SK-N-SH (cell line): ENCODE measurements around the gene PIK3CA. TPM values are rescaled to one million over a fixed set of nuclear protein-coding genes. Genes with fewer than 3 reads are reported as not detected.
A peak's percentile ranks its signal among the peaks of the same experiment; 100 is the strongest.

Experiments
- CTCF ChIA-PET: fragments of 300-600, 350-600 bp; formaldehyde crosslinking; extraction: SDS; loops from one replicate; lab custom pipeline; 2021; lab: Yijun Ruan, JAX
- POLR2A ChIA-PET: fragments of 350-600 bp; sonication (Branson Sonifier 250); formaldehyde crosslinking; extraction: SDS; loops from one replicate; lab custom pipeline; 2020; ENCODE audit warnings: antibody characterized with exemption, inconsistent platforms; lab: Yijun Ruan, JAX
- DNase-seq: peaks from one replicate; pipeline ENCODE4 v3.0.0; 2012
- H2AFZ ChIP-seq: fragments of 200-600 bp; sonication (generic); 2 replicates; pipeline ENCODE4 v1.8.1; 2016; ENCODE audit warnings: antibody characterized with exemption, mild to moderate bottlenecking, low read depth
- H3F3A ChIP-seq: fragments of 200-600 bp; sonication (generic); replicated peaks from 2 replicates; pipeline ENCODE3; 2016; ENCODE audit warnings: antibody characterized with exemption, mild to moderate bottlenecking; ENCODE audit not compliant: insufficient read depth
- H3K27ac ChIP-seq, 2 experiments: fragments of 200-500 bp in 1 of 2; fragments of 200-600 bp in 1 of 2; sonication (Bioruptor generic) in 1 of 2; sonication (generic), shearing (Covaris generic) in 1 of 2; 2 replicates each; pipeline versions ENCODE4 v1.5.1 to v1.6.1; 2014 to 2016; ENCODE audit warnings: low read depth in 2 of 2, inconsistent platforms in 1 of 2, low read length in 1 of 2, mild to moderate bottlenecking in 1 of 2, mixed read lengths in 1 of 2
- H3K27me3 ChIP-seq: fragments of 200-600 bp; sonication (generic), shearing (Covaris generic); 2 replicates; pipeline ENCODE4 v1.6.1; 2016; ENCODE audit warnings: mixed run types; ENCODE audit not compliant: insufficient read depth
- H3K36me3 ChIP-seq, 2 experiments: fragments of 200-500 bp in 1 of 2; fragments of 200-600 bp in 1 of 2; sonication (Bioruptor generic) in 1 of 2; sonication (generic) in 1 of 2; replicated peaks in 1 of 2; 2 replicates each; pipeline versions ENCODE3 to v1.5.1; 2014 to 2016; ENCODE audit warnings: low read length in 1 of 2, mild to moderate bottlenecking in 1 of 2; ENCODE audit not compliant: insufficient read depth in 2 of 2, control insufficient read depth in 1 of 2
- H3K4me1 ChIP-seq, 2 experiments: fragments of 200-500 bp in 1 of 2; fragments of 200-600 bp in 1 of 2; sonication (Bioruptor generic) in 1 of 2; sonication (generic), shearing (Covaris generic) in 1 of 2; 2 replicates each; pipeline versions ENCODE4 v1.5.1 to v1.6.1; 2014 to 2016; ENCODE audit warnings: low read depth in 1 of 2, low read length in 1 of 2, mixed run types in 1 of 2; ENCODE audit not compliant: insufficient read depth in 2 of 2, control insufficient read depth in 1 of 2
- H3K4me2 ChIP-seq: fragments of 200-600 bp; sonication (generic), shearing (Covaris generic); 2 replicates; pipeline ENCODE4 v1.6.1; 2017; ENCODE audit warnings: mixed run types
- H3K4me3 ChIP-seq, 2 experiments: fragments of 200-500 bp in 1 of 2; fragments of 200-600 bp in 1 of 2; sonication (Bioruptor generic) in 1 of 2; sonication (generic), shearing (Covaris generic) in 1 of 2; 2 replicates each; pipeline versions ENCODE4 v1.5.1 to v1.8.1; 2014 to 2016; ENCODE audit warnings: low read depth in 2 of 2, inconsistent platforms in 1 of 2, low read length in 1 of 2, mild to moderate bottlenecking in 1 of 2, mixed read lengths in 1 of 2, moderate library complexity in 1 of 2
- H3K79me2 ChIP-seq: fragments of 200-600 bp; sonication (generic); 2 replicates; pipeline ENCODE4 v1.8.1; 2017; ENCODE audit warnings: mild to moderate bottlenecking; ENCODE audit not compliant: insufficient read depth
- H3K9ac ChIP-seq: fragments of 200-600 bp; sonication (generic); 2 replicates; pipeline ENCODE4 v1.6.1; 2017; ENCODE audit warnings: mixed run types
- H3K9me2 ChIP-seq: fragments of 200-600 bp; sonication (generic); 2 replicates; pipeline ENCODE4 v1.6.1; 2017; ENCODE audit warnings: mixed run types
- H3K9me3 ChIP-seq: fragments of 200-600 bp; sonication (generic); 2 replicates; pipeline ENCODE4 v1.6.1; 2017; ENCODE audit warnings: mixed run types, mild to moderate bottlenecking, moderate library complexity
- H4K20me1 ChIP-seq: fragments of 200-600 bp; sonication (generic); 2 replicates; pipeline ENCODE4 v1.6.1; 2017; ENCODE audit warnings: mild to moderate bottlenecking, mixed run types; ENCODE audit not compliant: insufficient read depth
- CHD2 ChIP-seq: fragments of 150-350 bp; IDR thresholded peaks from 2 replicates; pipeline ENCODE4 v1.6.1; 2018; ENCODE audit warnings: low read length; ENCODE audit not compliant: partially characterized antibody
- ELF1 ChIP-seq: IDR thresholded peaks from 2 replicates; pipeline ENCODE4 v1.4.0; 2012
- EZH2phosphoT487 ChIP-seq: fragments of 200-600 bp; sonication (generic); IDR thresholded peaks from 2 replicates; pipeline ENCODE4 v1.6.1; 2017; ENCODE audit warnings: low read depth, mixed run types, mild to moderate bottlenecking, antibody characterized with exemption, moderate library complexity, borderline replicate concordance
- GATA2 ChIP-seq: sonication (generic); formaldehyde crosslinking; IDR thresholded peaks from 2 replicates; pipeline ENCODE4 v1.5.0; 2020; ENCODE audit warnings: mild to moderate bottlenecking, missing genetic modification reagents
- MEF2A ChIP-seq: IDR thresholded peaks from 2 replicates; pipeline ENCODE4 v1.4.0; 2012; ENCODE audit warnings: low read depth, borderline replicate concordance
- NFIC ChIP-seq: IDR thresholded peaks from 2 replicates; pipeline ENCODE4 v1.4.0; 2012; ENCODE audit warnings: borderline replicate concordance
- NRF1 ChIP-seq: IDR thresholded peaks from 2 replicates; pipeline ENCODE4 v1.6.1; 2012; ENCODE audit warnings: low read depth, mild to moderate bottlenecking, low read length
- POLR2AphosphoS5 ChIP-seq: IDR thresholded peaks from 2 replicates; pipeline ENCODE4 v1.6.1; 2012; ENCODE audit warnings: low read depth, low read length
- SIN3A ChIP-seq: IDR thresholded peaks from 2 replicates; pipeline ENCODE4 v1.6.1; 2012; ENCODE audit warnings: low read depth, mild to moderate bottlenecking, low read length, moderate library complexity, borderline replicate concordance
- TAF1 ChIP-seq: IDR thresholded peaks from 2 replicates; pipeline ENCODE4 v1.6.1; 2012; ENCODE audit warnings: low read depth, mild to moderate bottlenecking, low read length, moderate library complexity, borderline replicate concordance
- TCF12 ChIP-seq: IDR thresholded peaks from 2 replicates; pipeline ENCODE4 v1.4.0; 2012
- YY1 ChIP-seq: IDR thresholded peaks from 2 replicates; pipeline ENCODE4 v1.4.0; 2012; ENCODE audit warnings: low read depth, mild to moderate bottlenecking
- polyA plus RNA-seq, 3 experiments: library from polyadenylated mRNA; depleted of rRNA; stranded (reverse); fragments of >200 nt; gene quantifications; 2 replicates each; pipeline ENCODE4 v1.2.3, GENCODE V29; 2012
- TF ChIP-seq, protein P1 (sequence below): IDR thresholded peaks from 2 replicates; pipeline ENCODE4 v1.4.0; 2012; ENCODE audit warnings: low read depth, borderline replicate concordance
- TF ChIP-seq, protein P2 (sequence below): fragments of 200-600 bp; sonication (generic); IDR thresholded peaks from 2 replicates; pipeline ENCODE4 v1.6.1; 2017; ENCODE audit warnings: antibody characterized with exemption, mild to moderate bottlenecking, moderate library complexity
- TF ChIP-seq, protein P3 (sequence below): IDR thresholded peaks from 2 replicates; pipeline ENCODE4; 2012

Gene PIK3CA
- polyA plus RNA-seq, 1 of the 3 experiments (the other 2 are of a cell fraction) = 3.2 TPM

DNA sequence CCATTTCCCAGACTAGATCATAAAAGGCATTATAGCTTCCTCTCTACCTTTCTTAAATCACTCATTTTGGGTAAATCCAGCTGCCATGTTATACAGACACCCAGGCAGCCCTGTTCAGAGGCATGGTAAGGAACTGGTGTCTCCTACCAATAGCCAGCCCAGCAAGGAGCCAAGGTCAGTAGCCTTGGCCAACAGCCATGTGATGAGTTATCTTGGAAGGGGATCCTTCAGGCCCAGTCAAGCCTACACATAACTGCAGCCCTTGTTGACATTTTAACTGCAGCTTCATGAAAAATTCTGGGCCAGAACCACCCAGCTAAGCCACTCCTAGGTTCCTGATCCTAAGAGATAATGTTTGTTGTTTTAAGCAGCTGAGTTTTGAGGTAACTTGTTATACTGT, 47.5 kb upstream of the PIK3CA start:
- CTCF ChIA-PET = interaction anchor here (1.4 to 1.6 kb wide), 2 partner anchors 207 to 221 kb away, joined by 3 to 6 read pairs; no protein-coding TSS in a partner anchor
- no peaks in the 10 kb centered on the region for H3K27me3 ChIP-seq
- TF ChIP-seq SIN3A (no peak), POLR2AphosphoS5 (no peak), NFIC (peak; percentile 62), TCF12 (0 out of 2 replicates have a peak, but pooled peaks have one; percentile 11), EZH2phosphoT487 (no peak), YY1 (0 out of 2 replicates have a peak, but pooled peaks have one; percentile 18), ELF1 (no peak), GATA2 (no peak), TAF1 (no peak), CHD2 (no peak), MEF2A (no peak), NRF1 (no peak)
- TF ChIP-seq, protein P1, sequence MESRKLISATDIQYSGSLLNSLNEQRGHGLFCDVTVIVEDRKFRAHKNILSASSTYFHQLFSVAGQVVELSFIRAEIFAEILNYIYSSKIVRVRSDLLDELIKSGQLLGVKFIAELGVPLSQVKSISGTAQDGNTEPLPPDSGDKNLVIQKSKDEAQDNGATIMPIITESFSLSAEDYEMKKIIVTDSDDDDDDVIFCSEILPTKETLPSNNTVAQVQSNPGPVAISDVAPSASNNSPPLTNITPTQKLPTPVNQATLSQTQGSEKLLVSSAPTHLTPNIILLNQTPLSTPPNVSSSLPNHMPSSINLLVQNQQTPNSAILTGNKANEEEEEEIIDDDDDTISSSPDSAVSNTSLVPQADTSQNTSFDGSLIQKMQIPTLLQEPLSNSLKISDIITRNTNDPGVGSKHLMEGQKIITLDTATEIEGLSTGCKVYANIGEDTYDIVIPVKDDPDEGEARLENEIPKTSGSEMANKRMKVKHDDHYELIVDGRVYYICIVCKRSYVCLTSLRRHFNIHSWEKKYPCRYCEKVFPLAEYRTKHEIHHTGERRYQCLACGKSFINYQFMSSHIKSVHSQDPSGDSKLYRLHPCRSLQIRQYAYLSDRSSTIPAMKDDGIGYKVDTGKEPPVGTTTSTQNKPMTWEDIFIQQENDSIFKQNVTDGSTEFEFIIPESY = no peak
- TF ChIP-seq, protein P2, sequence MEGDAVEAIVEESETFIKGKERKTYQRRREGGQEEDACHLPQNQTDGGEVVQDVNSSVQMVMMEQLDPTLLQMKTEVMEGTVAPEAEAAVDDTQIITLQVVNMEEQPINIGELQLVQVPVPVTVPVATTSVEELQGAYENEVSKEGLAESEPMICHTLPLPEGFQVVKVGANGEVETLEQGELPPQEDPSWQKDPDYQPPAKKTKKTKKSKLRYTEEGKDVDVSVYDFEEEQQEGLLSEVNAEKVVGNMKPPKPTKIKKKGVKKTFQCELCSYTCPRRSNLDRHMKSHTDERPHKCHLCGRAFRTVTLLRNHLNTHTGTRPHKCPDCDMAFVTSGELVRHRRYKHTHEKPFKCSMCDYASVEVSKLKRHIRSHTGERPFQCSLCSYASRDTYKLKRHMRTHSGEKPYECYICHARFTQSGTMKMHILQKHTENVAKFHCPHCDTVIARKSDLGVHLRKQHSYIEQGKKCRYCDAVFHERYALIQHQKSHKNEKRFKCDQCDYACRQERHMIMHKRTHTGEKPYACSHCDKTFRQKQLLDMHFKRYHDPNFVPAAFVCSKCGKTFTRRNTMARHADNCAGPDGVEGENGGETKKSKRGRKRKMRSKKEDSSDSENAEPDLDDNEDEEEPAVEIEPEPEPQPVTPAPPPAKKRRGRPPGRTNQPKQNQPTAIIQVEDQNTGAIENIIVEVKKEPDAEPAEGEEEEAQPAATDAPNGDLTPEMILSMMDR = no peak
- TF ChIP-seq, protein P3, sequence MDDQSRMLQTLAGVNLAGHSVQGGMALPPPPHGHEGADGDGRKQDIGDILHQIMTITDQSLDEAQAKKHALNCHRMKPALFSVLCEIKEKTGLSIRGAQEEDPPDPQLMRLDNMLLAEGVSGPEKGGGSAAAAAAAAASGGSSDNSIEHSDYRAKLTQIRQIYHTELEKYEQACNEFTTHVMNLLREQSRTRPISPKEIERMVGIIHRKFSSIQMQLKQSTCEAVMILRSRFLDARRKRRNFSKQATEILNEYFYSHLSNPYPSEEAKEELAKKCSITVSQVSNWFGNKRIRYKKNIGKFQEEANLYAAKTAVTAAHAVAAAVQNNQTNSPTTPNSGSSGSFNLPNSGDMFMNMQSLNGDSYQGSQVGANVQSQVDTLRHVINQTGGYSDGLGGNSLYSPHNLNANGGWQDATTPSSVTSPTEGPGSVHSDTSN = peak; percentile 16; the same call in 1 of the 2 replicates
- no peaks in the 10 kb centered on the region for H4K20me1 ChIP-seq
- H3K79me2 ChIP-seq = no peaks in the 10 kb centered on the region
- no peaks in the 10 kb centered on the region for H3K4me1 ChIP-seq
- POLR2A ChIA-PET = no interaction called here
- DNase-seq = no peak
- H2AFZ ChIP-seq = 0 out of 2 replicates have a peak overlapping the region, but pooled peaks have one; percentile 12
- no peak overlapping the region for H3K9ac ChIP-seq
- no peak overlapping the region for H3K27ac ChIP-seq
- H3K9me3 ChIP-seq = no peaks in the 10 kb centered on the region
- H3K4me2 ChIP-seq = no peak overlapping the region
- no peaks in the 10 kb centered on the region for H3K9me2 ChIP-seq
- H3K4me3 ChIP-seq = no peak overlapping the region
- H3K36me3 ChIP-seq = no peaks in the 10 kb centered on the region
- peaks cover 4% of the 10 kb centered on the region for H3F3A ChIP-seq
